H54 (cell line): ENCODE measurements around the gene JPH4.
"Not testable (repeated sequence)": the region's sequence is repeated elsewhere in the genome, so short reads cannot be mapped to it uniquely, and the experiment has no call there.

Experiments
- DNase-seq: peaks from one replicate; pipeline ENCODE4 v3.0.0; 2011; ENCODE audit warnings: low spot score, mixed read lengths; ENCODE audit not compliant: insufficient read length
- FAIRE-seq: peaks from 3 replicates; lab custom pipeline; 2011; peaks lifted over from hg19 to GRCh38; lab: Jason Lieb, UNC
- POLR2A ChIP-seq: IDR thresholded peaks from 2 replicates; pipeline ENCODE4 v1.6.1; 2011; ENCODE audit warnings: low read depth, mild to moderate bottlenecking, low read length

The JPH4 gene

GRCh38 chr14:23602181-23603095, 23.8 kb upstream of the JPH4 start:
- no peak for TF ChIP-seq POLR2A
- DNase-seq: no peak
- FAIRE-seq: no peak

DNA sequence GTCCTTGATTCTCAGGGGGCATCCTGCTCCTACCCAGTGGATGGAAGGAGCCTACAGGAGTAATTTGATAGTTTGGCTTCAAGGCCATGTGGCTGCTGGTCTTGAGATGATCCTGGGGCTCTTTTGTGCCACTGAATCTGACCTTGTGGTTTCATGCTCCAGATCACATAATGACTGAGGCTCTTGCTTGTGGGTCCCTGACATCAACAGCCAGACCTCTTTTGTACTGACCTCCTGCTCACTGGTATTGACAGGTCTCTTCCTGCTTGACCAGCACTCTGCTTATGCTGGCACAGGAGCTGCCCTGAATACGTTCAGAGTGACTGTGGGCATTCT, 23.2 kb upstream of the JPH4 start:
- no peak for FAIRE-seq
- no peak for DNase-seq
- no peak for TF ChIP-seq POLR2A

DNA sequence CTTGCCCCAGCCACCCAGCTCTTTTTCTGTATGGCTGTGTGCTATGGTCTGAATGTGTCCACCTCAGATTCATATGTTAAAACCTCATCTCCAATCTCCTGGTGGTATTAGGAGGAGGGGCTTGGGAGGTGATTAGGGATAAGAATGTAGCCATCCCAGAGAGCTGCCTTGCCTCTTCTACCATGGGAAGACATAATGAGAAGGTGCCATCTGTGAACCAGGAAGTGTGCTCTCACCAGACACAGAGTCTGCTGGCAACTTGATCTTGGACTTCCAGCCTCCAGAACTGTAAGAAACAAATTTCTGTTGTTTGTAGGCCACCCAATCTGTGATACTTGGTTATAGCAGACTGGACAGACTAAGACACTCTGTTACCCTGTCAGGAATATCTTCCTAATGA, 22.8 kb upstream of the JPH4 start:
- FAIRE-seq (no peak), DNase-seq (no peak)
- TF ChIP-seq POLR2A: no peak

GRCh38 chr14:23600806-23601205, 22.2 kb upstream of the JPH4 start:
- FAIRE-seq (no peak), DNase-seq (no peak)
- no peak for TF ChIP-seq POLR2A

DNA sequence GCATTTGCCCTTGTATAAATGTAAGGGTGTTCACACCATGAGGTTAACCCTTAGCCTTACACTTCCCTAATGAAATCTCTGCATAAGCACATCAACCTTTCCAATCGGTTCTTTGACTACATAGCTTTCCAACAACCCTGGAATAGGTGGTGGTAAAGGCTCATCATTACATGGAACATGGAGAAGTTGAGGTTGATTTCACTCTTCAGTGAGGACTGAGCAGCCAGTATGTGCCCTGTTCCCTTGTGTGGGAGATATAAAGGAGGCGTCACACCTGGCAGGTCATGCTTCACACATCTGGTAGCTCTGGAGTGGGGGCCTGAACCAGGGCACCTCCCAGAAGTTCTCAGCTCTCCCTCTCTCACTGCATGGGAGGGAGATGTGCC, 21.7 kb upstream of the JPH4 start:
- TF ChIP-seq POLR2A: no peak
- DNase-seq: no peak
- no peak for FAIRE-seq

GRCh38 chr14:23594191-23594590, 15.6 kb upstream of the JPH4 start:
- DNase-seq, FAIRE-seq: not testable (repeated sequence)

- FAIRE-seq: no peak
- DNase-seq: no peak
- no peak for TF ChIP-seq POLR2A
Measured at GRCh38 chr14:23590198-23590597, 11.6 kb upstream of the JPH4 start.

- DNase-seq (no peak), FAIRE-seq (no peak)
- no peak for TF ChIP-seq POLR2A
Measured at GRCh38 chr14:23589606-23590005, 11.0 kb upstream of the JPH4 start.

DNA sequence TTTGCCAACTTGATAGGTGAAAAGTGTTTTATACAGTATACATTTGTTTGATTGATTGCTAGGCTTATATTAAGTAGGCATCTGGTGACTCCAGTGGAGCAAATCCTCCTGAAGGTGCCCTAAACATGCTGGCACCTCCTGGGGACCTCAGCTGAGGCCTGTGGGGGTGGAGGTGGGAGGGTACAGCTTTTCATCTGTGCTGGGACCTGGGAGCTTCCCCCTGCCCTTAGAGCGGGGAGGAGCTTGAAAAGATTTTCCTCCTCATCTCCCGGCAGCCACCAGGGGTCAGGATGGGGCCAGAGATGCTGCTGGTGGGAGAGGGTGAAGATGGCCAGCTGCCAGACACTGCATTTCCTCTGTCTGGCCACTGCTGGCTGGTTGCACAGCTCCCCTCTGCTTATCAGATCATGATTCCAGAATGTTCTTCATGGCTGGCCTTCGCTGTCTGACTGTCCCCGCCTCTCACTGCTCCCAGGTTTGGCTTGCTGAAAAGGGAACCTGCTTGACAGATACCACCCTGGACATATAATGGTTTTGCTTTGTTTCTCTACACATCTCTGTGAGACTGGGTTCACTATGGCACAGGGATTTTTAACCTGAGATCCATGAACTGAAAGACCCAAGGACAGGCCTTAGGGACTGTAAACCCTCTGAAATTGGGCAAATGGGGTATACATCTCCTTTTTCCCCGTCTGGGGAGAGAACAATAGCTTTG, 10.5 kb upstream of the JPH4 start:
- DNase-seq: peak; percentile 83
- TF ChIP-seq POLR2A: no peak
- FAIRE-seq: peak; percentile 89

DNA sequence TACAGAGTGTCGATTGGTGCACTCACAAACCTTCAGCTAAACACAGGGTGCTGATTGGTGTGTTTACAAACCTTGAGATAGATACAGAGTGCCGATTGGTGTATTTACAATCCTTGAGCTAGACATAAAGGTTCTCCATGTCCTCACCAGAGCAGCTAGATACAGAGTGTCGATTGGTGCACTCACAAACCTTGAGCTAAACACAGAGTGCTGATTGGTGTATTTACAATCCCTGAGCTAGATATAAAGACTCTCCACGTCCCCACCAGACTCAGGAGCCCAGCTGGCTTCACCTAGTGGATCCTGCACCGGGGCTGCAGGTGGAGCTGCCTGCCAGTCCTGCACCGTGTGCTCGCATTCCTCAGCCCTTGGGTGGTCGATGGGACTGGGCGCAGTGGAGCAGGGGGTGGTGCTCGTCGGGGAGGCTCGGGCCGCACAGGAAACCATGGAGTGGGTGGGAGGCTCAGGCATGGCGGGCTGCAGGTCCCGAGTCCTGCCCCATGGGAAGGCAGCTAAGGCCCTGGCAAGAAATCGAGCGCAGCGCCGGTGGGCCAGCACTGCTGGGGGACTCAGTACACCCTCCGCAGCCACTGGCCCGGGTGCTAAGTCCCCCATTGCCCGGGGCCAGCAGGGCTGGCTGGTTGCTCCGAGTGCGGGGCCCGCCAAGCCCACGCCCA, 6.1 kb upstream of the JPH4 start:
- not testable (repeated sequence) for FAIRE-seq, DNase-seq

DNA sequence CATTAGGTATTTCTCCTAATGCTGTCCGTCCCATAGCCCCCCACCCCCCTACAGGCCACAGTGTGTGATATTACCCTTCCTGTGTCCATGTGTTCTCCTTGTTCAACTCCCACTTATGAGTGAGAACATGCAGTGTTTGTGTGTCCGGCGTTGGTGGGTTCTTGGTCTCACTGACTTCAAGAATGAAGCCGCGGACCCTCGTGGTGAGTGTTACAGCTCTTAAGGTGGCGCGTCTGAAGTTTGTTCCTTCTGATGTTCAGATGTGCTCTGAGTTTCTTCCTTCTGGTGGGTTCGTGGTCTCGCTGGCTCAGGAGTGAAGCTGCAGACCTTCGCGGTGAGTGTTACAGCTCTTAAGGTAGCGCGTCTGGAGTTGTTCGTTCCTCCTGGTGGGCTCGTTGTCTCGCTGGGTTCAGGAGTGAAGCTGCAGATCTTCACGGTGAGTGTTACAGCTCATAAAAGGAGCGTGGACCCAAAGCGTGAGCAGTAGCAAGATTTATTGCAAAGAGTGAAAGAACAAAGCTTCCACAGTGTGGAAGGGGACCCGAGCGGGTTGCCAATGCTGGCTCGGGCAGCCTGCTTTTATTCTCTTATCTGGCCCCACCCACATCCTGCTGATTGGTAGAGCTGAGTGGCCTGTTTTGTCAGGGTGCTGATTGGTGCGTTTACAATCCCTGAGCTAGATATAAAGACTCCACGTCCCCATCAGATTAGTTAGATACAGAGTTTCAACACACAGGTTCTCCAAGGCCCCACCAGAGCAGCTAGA, 5.4 kb upstream of the JPH4 start:
- not testable (repeated sequence) for DNase-seq, FAIRE-seq

- TF ChIP-seq POLR2A: no peak
- FAIRE-seq (no peak), DNase-seq (no peak)
Measured at GRCh38 chr14:23582906-23583760, 4.5 kb upstream of the JPH4 start.

- FAIRE-seq (no peak), DNase-seq (no peak)
- no peak for TF ChIP-seq POLR2A
Measured at GRCh38 chr14:23580948-23581281, 2.3 kb upstream of the JPH4 start.
